Activated CD4-positive, alpha-beta T cell treated with anti-CD3 and anti-CD28 coated beads, Interleukin-2, amount 10 ng/mL, durations not matched to agents 7 days and 5 days (primary cell): ENCODE measurements around the gene PLCL2. TPM values are rescaled to one million over a fixed set of nuclear protein-coding genes. Genes with fewer than 3 reads are reported as not detected.

Source experiments
- CTCF ChIA-PET: fragments of 350-600 bp; sonication (Branson Sonifier 250); formaldehyde crosslinking; loops from one replicate; lab custom pipeline; 2021; ENCODE audit warnings: antibody characterized with exemption; lab: Charles Lee
- POLR2A ChIA-PET: fragments of 350-600 bp; sonication (Branson Sonifier 250); formaldehyde crosslinking; loops from one replicate; lab custom pipeline; 2021; ENCODE audit warnings: antibody characterized with exemption; lab: Charles Lee
- DNase-seq: peaks from one replicate; pipeline ENCODE4 v3.0.0-alpha.2; 2020
- H3K27ac Mint-ChIP-seq: one replicate; pipeline ENCODE4 v1.8.0; 2021; ENCODE audit warnings: mild to moderate bottlenecking, moderate library complexity, mixed read lengths
- H3K27me3 Mint-ChIP-seq: one replicate; pipeline ENCODE4 v1.8.0; 2021; ENCODE audit warnings: mixed read lengths
- H3K36me3 Mint-ChIP-seq: one replicate; pipeline ENCODE4 v1.8.0; 2021; ENCODE audit warnings: low read depth, mixed read lengths
- H3K4me1 Mint-ChIP-seq: one replicate; pipeline ENCODE4 v1.8.0; 2021; ENCODE audit warnings: mixed read lengths
- H3K4me3 Mint-ChIP-seq: one replicate; pipeline ENCODE4 v1.8.0; 2021; ENCODE audit warnings: mild to moderate bottlenecking, moderate library complexity, mixed read lengths
- H3K9me3 Mint-ChIP-seq: one replicate; pipeline ENCODE4 v1.8.0; 2021; ENCODE audit warnings: mixed read lengths
- total RNA-seq, 2 experiments: library from RNA; stranded (reverse); gene quantifications; one replicate each; pipeline ENCODE4 v1.2.3, GENCODE V29; 2021

Gene PLCL2
- total RNA-seq, 2 experiments from 2014 or later: 48.8 to 50.9 TPM

DNA sequence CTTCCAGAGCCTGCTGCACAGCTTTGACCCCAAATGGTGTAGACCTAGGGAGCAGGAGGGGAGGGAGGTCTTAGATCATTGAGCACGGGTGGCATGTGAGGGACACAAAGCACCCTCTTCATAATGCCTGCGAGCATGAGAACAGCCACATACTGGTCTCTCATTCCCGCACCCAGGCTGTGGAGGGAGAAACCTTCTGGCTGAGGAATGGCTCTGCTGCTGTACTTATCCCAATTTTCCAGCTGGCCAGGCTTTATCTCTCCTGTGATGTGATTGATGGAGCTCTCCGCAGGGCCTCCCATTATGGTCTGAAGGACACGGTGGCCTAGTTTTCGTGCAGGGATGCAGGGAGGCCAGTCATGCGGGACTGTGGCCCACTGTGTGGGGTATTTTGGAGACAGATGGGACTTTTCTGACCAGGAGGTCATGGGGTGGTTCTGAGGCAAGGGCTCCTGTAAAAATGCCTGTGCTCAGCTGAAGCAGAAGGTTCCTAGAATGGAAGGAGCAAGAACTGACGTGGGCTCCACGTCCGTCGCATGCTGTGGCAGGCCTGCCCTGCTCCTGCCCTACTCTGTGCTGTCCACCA lies 251.5 kb downstream of the PLCL2 start:
- Mint-ChIP-seq H3K27me3 (peaks cover 3% of the 10 kb centered on the region), H3K4me1 (peaks cover 11% of the 10 kb centered on the region), H3K36me3 (peaks cover 3% of the 10 kb centered on the region), H3K9me3 (peaks cover 13% of the 10 kb centered on the region), H3K27ac (no peak overlapping the region), H3K4me3 (no peak overlapping the region)
- DNase-seq: no peak
- ChIA-PET CTCF (interaction anchor here (1.0 kb wide), 1 partner anchor 11 kb away, joined by 3 read pairs; no protein-coding TSS in a partner anchor), POLR2A (no interaction called here)

GRCh38 chr3:17137321-17137826 lies 252.6 kb downstream of the PLCL2 start:
- H3K4me1 Mint-ChIP-seq: peaks cover 11% of the 10 kb centered on the region
- H3K4me3 Mint-ChIP-seq: no peak overlapping the region
- H3K9me3 Mint-ChIP-seq: peaks cover 9% of the 10 kb centered on the region
- DNase-seq: no peak
- CTCF ChIA-PET: interaction anchor here (1.0 to 1.1 kb wide), 2 partner anchors 12 to 56 kb away, joined by 3 read pairs; no protein-coding TSS in a partner anchor
- H3K36me3 Mint-ChIP-seq: peaks cover 3% of the 10 kb centered on the region
- POLR2A ChIA-PET: no interaction called here
- H3K27me3 Mint-ChIP-seq: peaks cover 4% of the 10 kb centered on the region
- H3K27ac Mint-ChIP-seq: no peak overlapping the region

DNA sequence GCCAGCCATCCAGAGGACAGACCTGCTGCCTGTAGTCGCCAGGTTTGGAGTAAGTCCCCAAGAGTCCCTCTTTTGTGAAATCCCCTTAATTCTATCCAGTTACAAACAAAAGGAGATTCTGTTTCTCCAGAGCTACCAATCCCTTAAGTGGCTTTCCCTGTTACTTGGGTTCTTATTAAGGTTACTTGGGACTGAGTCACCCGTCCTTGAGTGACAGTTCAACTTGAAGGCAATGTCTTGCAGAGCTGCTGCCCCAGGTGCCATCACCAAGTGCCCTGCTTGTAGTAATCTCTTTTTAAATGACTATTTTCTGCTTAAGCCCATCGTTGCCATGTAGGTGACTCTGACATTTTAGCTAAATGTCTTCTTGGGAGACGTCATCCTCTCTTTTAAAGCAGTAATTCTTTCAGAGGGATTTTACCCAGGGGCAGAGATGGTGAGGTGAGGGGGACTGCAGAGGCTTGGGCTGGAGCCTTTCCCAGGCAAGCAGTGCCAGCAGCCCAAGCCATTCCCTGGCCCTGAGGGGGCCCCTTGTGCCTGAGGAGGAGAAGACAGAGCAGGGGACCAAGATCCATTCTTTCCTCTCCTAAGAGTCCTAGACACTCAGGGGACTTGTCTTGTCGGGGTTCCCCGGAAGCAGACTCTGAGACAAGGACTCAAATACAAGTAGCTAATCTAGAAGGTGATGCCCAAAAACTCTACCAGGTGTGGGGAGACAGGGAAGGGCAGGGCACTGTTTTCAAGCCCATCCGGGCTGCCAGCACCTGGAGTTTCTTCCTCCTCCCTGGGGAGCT lies 253.7 kb downstream of the PLCL2 start:
- ChIA-PET CTCF (interaction anchor here (0.9 to 1.2 kb wide), 3 partner anchors 8 to 315 kb away, joined by 3 to 4 read pairs (median 3); no protein-coding TSS in a partner anchor), POLR2A (no interaction called here)
- Mint-ChIP-seq H3K9me3 (peaks cover 17% of the 10 kb centered on the region), H3K27ac (no peak overlapping the region), H3K36me3 (peaks cover 9% of the 10 kb centered on the region), H3K4me1 (peaks cover 13% of the 10 kb centered on the region), H3K27me3 (peaks cover 4% of the 10 kb centered on the region), H3K4me3 (no peak overlapping the region)
- DNase-seq: no peak
